ENCODE data around the gene ADGRV1.
A peak's percentile ranks its signal among the peaks of the same experiment; 100 is the strongest.
"Not testable (repeated sequence)": the region's sequence is repeated elsewhere in the genome, so short reads cannot be mapped to it uniquely, and the experiment has no call there.

Gene ADGRV1

DNA sequence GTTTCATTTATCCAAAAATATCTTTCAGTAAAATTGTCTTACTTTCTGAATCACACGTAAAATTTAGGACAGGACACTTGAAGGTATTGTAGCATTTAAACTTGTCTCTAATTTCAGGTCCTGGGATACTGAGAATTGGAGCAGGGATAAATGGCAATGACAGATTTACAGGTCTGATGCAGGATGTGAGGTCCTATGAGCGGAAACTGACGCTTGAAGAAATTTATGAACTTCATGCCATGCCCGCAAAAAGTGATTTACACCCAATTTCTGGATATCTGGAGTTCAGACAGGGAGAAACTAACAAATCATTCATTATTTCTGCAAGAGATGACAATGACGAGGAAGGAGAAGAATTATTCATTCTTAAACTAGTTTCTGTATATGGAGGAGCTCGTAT lies 99.2 kb downstream of the ADGRV1 start:
- DNase-seq = no peak

- DNase-seq = no peak
Observed at GRCh38 chr5:90658620-90659019, 100.0 kb downstream of the ADGRV1 start.

GRCh38 chr5:90668079-90668565 lies 109.5 kb downstream of the ADGRV1 start:
- not testable (repeated sequence) for DNase-seq

DNA sequence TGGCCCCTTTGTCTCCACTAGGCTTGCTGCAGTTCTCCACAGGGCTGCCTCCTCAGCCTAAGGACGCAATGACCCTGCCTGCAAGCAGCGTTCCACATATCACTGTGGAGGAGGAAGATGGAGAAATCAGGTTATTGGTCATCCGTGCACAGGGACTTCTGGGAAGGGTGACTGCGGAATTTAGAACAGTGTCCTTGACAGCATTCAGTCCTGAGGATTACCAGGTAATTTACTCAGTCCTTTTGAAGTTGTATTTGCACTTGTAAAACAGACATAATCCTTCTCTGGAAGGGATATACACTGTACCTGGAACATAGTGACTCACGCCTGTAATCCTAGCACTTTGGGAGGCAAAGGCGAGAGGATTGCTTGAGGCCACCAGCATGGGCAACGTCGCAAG lies 116.6 kb downstream of the ADGRV1 start:
- no peak for DNase-seq

DNA sequence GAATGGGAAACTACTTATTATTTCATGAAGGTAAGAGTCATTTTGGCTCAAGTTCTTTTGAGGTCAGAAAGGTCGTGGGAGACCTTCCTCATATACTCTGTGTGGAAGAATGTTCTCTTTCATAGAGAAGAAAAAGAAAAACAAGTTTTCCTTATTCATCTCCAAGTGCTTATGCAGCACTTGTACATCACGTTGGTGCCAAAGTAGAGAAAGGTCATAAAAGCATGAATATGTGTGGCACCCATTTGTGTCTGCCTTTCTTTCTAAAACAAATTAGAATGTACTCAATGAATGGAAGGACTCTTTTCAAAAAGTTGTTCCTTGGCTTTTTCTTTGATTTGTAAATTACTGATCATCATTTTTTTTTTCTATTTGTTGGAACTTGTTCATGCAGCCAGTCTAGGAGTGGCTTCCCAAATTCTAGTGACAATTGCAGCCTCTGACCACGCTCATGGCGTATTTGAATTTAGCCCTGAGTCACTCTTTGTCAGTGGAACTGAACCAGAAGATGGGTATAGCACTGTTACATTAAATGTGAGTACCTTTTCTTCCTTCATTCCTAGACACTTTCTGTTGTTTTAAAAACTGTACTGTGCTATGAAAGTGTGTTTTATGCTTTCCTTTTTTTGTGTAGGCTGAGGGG lies 122.4 kb downstream of the ADGRV1 start:
- no peak for DNase-seq

DNA sequence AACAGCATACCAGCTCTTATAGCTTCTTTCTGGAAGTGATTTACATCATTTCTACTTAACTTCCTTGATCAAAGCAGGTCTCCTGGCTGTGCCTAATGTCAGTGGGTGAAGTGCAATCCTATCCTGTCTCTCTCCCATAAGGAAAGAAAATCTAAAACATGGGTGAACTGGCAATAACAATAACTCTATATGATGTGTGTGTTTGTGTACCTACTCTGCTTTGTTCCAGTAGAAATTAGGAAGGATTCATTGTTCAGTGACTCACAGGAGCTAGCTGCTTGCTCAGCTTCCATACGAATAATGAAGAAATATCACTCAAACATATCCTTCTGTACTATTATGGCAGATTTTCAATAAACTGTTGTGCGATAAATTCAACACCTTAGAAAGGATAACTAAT lies 123.7 kb downstream of the ADGRV1 start:
- DNase-seq = no peak

DNA sequence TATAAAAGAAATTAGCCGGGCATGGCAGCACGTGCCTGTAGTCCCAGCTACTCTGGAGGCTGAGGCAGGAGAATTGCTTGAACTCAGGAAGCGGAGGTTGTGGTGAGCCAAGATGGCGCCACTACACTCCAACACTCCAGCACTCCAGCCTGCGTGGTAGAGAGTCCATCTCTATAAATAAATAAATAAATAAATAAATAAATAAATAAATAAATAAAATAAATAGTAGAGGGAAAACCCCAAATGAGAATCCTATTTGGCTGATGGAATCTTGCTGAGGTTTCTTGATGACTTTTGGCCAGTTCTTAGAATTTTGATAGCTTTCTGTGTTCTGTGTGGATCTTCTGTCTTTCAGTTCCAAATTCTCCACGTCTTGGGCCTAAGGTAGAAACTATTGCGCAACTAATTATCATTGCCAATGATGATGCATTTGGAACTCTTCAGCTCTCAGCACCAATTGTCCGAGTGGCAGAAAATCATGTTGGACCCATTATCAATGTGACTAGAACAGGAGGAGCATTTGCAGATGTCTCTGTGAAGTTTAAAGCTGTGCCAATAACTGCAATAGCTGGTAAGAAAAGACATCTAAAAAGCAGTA lies 126.9 kb downstream of the ADGRV1 start:
- no peak for DNase-seq

GRCh38 chr5:90686363-90686762 lies 127.8 kb downstream of the ADGRV1 start:
- not testable (repeated sequence) for DNase-seq

DNA sequence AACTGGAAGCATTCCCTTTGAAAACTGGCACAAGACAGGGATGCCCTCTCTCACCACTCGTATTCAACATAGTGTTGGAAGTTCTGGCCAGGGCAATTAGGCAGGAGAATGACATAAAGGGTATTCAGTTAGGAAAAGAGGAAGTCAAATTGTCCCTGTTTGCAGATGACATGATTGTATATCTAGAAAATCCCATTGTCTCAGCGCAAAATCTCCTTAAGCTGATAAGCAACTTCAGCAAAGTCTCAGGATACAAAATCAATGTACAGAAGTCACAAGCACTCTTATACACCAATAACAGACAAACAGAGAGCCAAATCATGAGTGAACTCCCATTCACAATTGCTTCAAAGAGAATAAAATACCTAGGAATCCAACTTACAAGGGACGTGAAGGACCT lies 128.9 kb downstream of the ADGRV1 start:
- DNase-seq = not testable (repeated sequence)

DNA sequence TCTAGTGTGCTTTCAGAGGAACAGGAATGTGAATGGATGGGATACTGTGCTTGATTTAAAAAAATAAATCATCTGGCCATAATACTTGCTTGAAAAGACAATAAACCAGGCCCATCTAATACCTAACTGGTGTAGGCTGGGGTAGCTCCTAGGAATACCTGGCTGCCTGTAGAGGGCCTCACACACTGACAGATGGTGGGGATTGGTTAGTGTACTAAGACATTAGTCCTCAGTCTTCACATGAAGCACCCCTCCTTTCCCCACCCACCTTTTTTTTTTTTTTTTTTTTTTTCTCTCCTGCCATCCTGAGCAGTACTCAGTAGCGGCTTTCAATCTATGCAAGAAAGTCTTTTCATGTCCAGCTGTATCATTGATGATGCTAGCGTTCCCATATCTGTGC lies 130.5 kb downstream of the ADGRV1 start:
- DNase-seq = no peak

GRCh38 chr5:90690307-90690706 lies 131.7 kb downstream of the ADGRV1 start:
- no peak for DNase-seq

DNA sequence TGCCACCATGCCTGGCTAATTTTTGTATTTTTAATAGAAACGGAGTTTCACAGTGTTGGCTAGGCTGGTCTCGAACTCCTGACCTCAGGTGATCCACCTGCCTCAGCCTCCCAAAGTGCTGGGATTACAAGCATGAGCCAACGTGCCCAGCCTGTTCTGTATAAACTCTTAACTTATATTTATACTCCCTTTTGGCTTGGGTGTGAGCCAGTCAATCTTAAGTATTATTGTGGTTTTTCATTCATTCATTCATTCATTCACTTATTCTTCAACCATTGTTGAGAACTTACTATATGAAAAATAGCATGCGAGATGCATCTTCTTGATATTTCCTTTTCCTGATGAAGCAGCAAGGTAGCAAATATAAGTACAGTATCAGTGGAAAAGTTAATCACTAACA lies 132.9 kb downstream of the ADGRV1 start:
- no peak for DNase-seq

GRCh38 chr5:90696153-90696552 lies 137.6 kb downstream of the ADGRV1 start:
- no peak for DNase-seq

GRCh38 chr5:90700299-90700698 lies 141.7 kb downstream of the ADGRV1 start:
- DNase-seq = no peak

DNA sequence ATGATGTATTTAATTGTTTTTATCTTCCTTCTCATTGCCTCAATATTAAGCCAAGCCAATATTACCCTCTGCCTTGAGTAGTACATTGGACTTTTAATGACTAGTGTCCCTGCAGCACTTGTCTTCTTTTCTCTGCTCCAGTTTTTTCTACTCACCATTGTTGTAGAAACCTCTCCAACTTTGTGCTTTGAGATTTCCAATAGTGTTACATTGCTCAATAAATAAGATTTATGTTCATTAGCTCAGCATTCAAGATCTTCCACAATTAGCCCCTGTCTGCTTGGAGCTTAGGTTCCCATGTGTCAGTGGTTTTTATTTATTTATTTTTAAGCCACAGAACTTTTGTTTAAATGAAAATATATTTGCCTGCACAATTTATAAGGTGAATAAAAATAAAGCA lies 145.3 kb downstream of the ADGRV1 start:
- no peak for DNase-seq

- no peak for DNase-seq
Observed at GRCh38 chr5:90707698-90708097, 149.1 kb downstream of the ADGRV1 start.

- DNase-seq = peak; percentile 35 to 44
Observed at GRCh38 chr5:90709323-90710155, 150.9 kb downstream of the ADGRV1 start.

DNA sequence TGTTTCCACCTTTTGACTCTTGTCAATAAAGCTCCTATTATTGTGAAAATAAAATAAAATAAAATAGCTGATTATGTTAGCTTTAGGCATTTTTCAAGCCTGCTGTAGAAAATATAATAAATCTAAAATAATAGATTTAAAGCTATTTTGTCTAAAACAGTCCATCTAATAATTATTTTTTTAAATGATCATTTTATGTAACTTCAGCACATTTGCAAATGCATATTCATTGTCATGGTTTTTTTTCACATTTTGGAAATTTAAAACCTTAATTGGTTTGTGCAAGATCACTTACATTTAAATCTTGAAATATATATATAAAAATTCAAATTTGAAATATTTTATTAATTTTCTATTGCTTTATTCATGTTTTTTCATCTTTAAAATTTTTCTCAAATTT lies 159.8 kb downstream of the ADGRV1 start:
- no peak for DNase-seq

DNA sequence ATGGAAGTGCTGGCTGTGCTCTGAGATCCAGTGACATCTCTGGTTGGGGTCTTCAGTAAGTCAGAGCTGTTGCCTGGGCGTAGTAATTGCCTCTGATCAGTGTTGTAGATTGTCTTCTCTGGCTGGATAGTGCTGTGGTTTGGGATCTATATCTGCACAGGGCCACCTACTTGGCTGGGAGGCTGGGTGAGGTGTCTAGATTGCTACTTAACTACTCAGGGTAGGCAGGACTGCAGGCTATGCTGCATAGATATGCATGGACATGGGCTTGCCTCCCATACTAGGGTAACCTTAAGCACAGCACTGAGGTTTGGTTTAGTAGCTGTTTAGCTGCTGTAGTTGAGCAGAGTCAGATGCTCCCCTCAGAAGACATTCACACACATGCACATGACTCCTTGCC lies 181.0 kb downstream of the ADGRV1 start:
- no peak for DNase-seq

- no peak for DNase-seq
Observed at GRCh38 chr5:90740244-90740799, 181.7 kb downstream of the ADGRV1 start.

GRCh38 chr5:90741022-90741564 lies 182.5 kb downstream of the ADGRV1 start:
- no peak for DNase-seq

GRCh38 chr5:90746119-90746518 lies 187.5 kb downstream of the ADGRV1 start:
- DNase-seq = no peak

DNA sequence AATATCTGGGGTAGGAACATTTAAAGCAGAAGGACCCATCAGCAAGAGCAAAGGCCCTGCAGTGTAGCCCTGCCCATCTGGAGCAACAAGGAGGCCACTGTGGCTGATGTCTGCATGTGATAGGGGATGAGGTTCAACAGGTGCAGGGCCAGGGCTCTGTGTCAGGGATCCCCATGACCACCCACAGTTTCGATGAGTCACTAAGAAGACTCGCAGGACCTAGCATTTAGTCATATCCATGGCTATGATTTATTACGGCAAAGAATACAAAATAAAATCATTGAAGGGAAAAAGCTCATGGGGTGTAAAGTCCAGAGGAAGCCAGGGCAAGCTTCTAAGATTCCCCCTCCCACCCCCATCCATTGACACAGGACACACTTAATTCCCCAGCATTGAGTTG lies 188.6 kb downstream of the ADGRV1 start:
- DNase-seq = no peak

Data from SHP77 (cell line).